ENCODE measurements around the gene IGF1R. TPM values are rescaled to one million over a fixed set of nuclear protein-coding genes. Genes with fewer than 3 reads are reported as not detected.

The IGF1R gene
- total RNA-seq, 4 donors from 2014 or later = 49.4 to 239 (median 109) TPM

- WGBS, 2 donors (ENCODE audit: low coverage in 1 of 2) = 45 to 49% methylated on average over 5 of the region's 5 CpGs
- intact Hi-C loops (cut with DNase I; ENCODE audit: low total_unique reads) (no loop called here), in situ Hi-C loops (cut with MboI; ENCODE audit: low pct_ligation_motif_present in 1 of 4, low pct_unique_long_range_greater_than_20kb in 1 of 4, low sequenced_read_pairs in 3 of 4) (no loop called here)
- no peaks in the 10 kb centered on the region for H3K9me3 ChIP-seq
- TF ChIP-seq POLR2A (IDR thresholded peaks at IDR 0.05) = no peak
- H3K36me3 ChIP-seq = peaks cover 0 to 16% (median 2%) of the 10 kb centered on the region in 4 donors
- DNase-seq = no peak
- peaks cover 12 to 34% (median 21%) of the 10 kb centered on the region in 4 donors for H3K4me1 ChIP-seq
- no peak overlapping the region for H3K4me3 ChIP-seq
- peak overlapping the region in 3 of 4 donors; percentile 61 to 72 (median 65) for H3K27ac ChIP-seq
- no peaks in the 10 kb centered on the region for H3K27me3 ChIP-seq
These were observed 293.4 kb downstream of the IGF1R start for GRCh38 chr15:98941595-98942255.

- no peak overlapping the region for H3K4me3 ChIP-seq
- in situ Hi-C loops (cut with MboI; ENCODE audit: low pct_ligation_motif_present in 1 of 4, low pct_unique_long_range_greater_than_20kb in 1 of 4, low sequenced_read_pairs in 3 of 4) = no loop called here
- intact Hi-C loops (cut with DNase I; ENCODE audit: low total_unique reads) = no loop called here
- peak overlapping the region; percentile 61 to 72 (median 63) for H3K27ac ChIP-seq
- 83 to 91% methylated on average over 2 to 7 of the region's 7 CpGs for whole genome bisulfite sequencing, 2 donors (ENCODE audit: low coverage in 1 of 2)
- H3K36me3 ChIP-seq = peaks cover 0 to 16% (median 2%) of the 10 kb centered on the region in 4 donors
- H3K4me1 ChIP-seq = peaks cover 12 to 39% (median 21%) of the 10 kb centered on the region in 4 donors
- H3K9me3 ChIP-seq = no peaks in the 10 kb centered on the region
- no peak for DNase-seq
- TF ChIP-seq POLR2AphosphoS5 (IDR thresholded peaks at IDR 0.05) = no peak
- no peak for TF ChIP-seq EP300 (IDR thresholded peaks at IDR 0.05; ENCODE audit: low read depth)
- TF ChIP-seq CTCF (IDR thresholded peaks at IDR 0.05) = no peak
- TF ChIP-seq POLR2A (IDR thresholded peaks at IDR 0.05) = no peak
- H3K27me3 ChIP-seq = no peaks in the 10 kb centered on the region
These were observed 294.1 kb downstream of the IGF1R start for GRCh38 chr15:98942431-98942830.

- in situ Hi-C loops (cut with MboI; ENCODE audit: low pct_ligation_motif_present in 1 of 4, low pct_unique_long_range_greater_than_20kb in 1 of 4, low sequenced_read_pairs in 3 of 4) = no loop called here
- Histone ChIP-seq H3K27ac (peak overlapping the region; percentile 61 to 72 (median 63)), H3K9me3 (no peaks in the 10 kb centered on the region), H3K36me3 (peaks cover 0 to 16% (median 2%) of the 10 kb centered on the region in 4 donors), H3K27me3 (no peaks in the 10 kb centered on the region), H3K4me1 (peaks cover 12 to 39% (median 21%) of the 10 kb centered on the region in 4 donors), H3K4me3 (no peak overlapping the region)
- TF ChIP-seq CTCF (IDR thresholded peaks at IDR 0.05) = no peak
- no peak for TF ChIP-seq EP300 (IDR thresholded peaks at IDR 0.05; ENCODE audit: low read depth)
- no peak for TF ChIP-seq POLR2AphosphoS5 (IDR thresholded peaks at IDR 0.05)
- TF ChIP-seq POLR2A (IDR thresholded peaks at IDR 0.05) = no peak
- 63% methylated on average over 5 of the region's 5 CpGs; no CpG with 5 or more reads in 1 of the 2 donors for WGBS, 2 donors (ENCODE audit: low coverage in 1 of 2)
- DNase-seq = no peak
- intact Hi-C loops (cut with DNase I; ENCODE audit: low total_unique reads) = no loop called here
These were observed 294.7 kb downstream of the IGF1R start for GRCh38 chr15:98943051-98943508.

- WGBS, 2 donors (ENCODE audit: low coverage in 1 of 2) = 17 to 22% methylated on average over 3 to 6 of the region's 6 CpGs
These were observed 295.3 kb downstream of the IGF1R start for GRCh38 chr15:98943601-98944151.

More at GRCh38 chr15:98943601-98944151, 295.3 kb downstream of the IGF1R start:
- Histone ChIP-seq H3K4me1 (peaks cover 12 to 39% (median 21%) of the 10 kb centered on the region in 4 donors), H3K36me3 (peaks cover 0 to 20% (median 2%) of the 10 kb centered on the region in 4 donors), H3K27ac (peak overlapping the region; percentile 61 to 72 (median 63)), H3K9me3 (no peaks in the 10 kb centered on the region), H3K27me3 (no peaks in the 10 kb centered on the region), H3K4me3 (no peak overlapping the region)
- TF ChIP-seq POLR2AphosphoS5 (IDR thresholded peaks at IDR 0.05) (no peak), EP300 (IDR thresholded peaks at IDR 0.05; ENCODE audit: low read depth) (no peak), POLR2A (IDR thresholded peaks at IDR 0.05) (no peak), CTCF (IDR thresholded peaks at IDR 0.05) (no peak)
- DNase-seq = peak; percentile 37
- intact Hi-C loops (cut with DNase I; ENCODE audit: low total_unique reads) = no loop called here
- in situ Hi-C loops (cut with MboI; ENCODE audit: low pct_ligation_motif_present in 1 of 4, low pct_unique_long_range_greater_than_20kb in 1 of 4, low sequenced_read_pairs in 3 of 4) = no loop called here

Data from transverse colon (tissue), 4 donors.